Hematopoietic multipotent progenitor cell treated with erythropoietin and hydrocortisone succinate and interleukin-3 and kit ligand, for 17 days (in vitro differentiated cells): ENCODE results near the gene CEP128.
A peak's percentile ranks its signal among the peaks of the same experiment; 100 is the strongest.

Source experiments
- DNase-seq: peaks from one replicate; pipeline ENCODE4 v3.0.0-alpha.2; 2015; ENCODE audit warnings: low spot score

The CEP128 gene

DNA sequence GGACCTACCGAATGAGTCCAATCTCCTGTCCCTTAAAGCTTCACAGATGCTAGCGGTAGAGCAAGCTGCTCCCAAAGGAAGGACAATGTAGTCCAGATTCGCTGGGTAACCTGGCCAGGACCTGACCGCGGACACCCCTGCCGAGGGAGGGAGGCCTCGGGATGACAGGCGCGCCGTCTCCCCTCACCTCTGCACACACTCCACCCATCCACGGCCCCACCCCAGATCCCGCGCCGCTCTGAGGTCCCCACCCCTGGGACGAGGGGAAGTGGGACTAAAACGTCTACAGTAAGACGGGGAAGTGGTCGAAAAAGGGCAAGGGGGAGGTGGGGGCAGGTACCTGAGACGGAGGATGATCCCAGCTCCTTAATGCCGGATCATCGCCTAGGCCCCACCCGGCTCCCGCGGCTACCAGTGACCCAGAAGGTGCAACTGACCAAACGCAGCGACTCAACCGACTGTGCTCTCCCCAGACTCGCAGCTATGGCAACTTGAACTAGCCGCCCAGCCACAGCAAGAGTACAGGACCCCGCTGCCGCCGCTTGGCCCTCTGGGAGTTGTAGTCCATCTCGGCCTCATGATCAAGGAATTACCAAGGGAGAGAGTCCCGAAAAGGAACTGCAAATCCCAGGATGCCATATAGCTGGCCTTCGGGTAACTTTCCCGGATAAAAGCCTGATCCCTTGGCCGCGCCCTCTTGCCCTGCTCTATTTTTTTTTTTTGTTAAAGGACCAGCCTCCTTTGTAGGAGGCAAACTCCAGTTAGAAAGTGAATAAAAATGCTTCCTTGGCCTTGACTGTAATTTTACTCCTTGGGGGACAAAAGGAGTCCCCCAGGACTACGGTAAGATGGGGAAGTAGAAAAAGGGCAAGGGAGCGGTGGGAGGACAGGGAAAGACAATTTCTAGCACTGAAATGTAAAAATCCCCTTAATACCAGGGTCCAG is at the start of gene CEP128:
TSS of gene CEP128 (minus strand) at position 498 of the 945 bp plus-strand sequence.
- peak; percentile 85 for DNase-seq

DNA sequence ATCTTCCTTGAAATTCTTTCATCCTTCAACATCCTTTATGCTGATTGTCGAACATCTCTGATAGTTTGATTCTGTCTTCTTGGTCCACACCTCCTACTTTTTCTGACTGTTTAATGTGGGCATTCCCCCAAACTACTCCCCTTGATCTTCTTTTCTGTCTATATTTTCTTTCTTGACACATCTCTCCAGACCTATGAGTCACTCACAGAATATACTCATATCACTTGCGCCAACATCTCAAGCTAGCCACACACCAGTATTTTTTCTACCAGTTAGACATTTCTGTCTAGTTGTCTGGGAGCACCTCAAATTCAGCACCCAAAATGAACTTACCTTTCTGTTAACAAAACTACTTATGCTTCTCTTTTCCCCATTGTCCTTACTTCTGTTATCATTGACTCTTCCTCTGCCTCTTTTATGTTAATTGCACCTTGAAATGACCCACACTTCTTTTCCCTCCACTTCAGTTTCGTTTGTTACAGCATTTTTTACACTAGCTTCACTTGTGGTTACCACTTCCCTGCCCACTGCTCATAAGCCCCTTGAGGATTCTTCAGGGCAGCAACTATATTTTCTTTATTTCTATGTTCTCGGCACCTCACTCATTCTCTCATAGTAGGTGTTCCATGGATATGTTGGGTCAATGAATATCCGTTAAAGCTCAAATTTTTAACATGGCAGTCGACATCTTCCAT is 47.3 kb upstream of the CEP128 start:
- DNase-seq = no peak

DNA sequence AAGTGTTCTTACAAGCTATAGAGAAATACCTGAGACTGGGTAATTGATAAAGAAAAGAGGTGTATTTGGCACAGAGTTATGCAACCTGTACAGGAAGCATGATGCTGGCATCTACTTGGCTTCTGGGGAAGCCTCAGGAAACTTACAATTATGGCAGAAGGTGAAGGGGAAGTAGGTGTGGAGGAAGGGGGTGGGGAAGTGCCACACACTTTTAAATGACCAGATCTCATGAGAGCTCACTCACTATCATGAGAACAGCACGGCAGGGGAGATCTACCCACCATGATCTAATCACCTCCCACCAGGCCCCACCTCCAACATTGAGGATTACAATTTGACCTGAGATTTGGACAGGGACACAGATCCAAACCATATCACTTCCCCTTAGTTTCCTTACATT is 46.7 kb upstream of the CEP128 start:
- no peak for DNase-seq

DNA sequence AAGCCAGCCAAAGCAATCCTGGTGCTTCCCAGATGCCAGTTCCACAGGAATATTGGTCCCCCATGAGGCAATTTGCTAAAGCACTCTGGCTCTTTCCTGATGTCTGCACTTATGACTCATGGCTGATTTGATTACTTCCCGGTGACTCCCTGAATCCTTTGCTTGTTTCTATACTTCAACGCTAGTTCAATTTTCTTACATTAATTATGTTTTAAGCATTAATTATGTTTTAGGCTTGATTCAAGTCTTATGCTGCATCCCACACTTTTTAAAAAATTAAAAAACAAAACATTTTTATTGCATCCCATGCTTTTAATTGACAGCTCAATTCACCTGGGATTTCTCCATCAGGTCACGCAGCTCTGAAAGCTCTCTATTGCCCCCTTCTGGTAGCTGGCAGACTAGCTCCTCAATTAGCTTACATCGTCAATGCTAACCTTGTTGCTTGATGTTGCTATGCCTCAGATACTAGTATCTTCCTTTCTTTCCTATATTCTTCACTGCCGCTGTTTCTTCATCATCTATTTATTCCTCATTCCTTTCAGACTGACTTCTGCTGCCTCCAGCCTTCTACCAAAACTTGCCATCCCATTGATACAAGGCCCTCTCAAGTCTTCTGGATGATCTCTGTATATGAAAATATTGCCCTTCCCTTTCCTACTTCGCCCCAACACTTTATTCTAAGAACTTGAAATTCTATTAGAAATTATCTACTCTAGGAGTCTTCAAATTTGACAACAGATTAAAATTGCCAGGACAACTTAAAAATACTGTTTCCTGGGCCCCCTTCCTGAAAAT is 45.9 kb upstream of the CEP128 start:
- DNase-seq = peak; percentile 66

DNA sequence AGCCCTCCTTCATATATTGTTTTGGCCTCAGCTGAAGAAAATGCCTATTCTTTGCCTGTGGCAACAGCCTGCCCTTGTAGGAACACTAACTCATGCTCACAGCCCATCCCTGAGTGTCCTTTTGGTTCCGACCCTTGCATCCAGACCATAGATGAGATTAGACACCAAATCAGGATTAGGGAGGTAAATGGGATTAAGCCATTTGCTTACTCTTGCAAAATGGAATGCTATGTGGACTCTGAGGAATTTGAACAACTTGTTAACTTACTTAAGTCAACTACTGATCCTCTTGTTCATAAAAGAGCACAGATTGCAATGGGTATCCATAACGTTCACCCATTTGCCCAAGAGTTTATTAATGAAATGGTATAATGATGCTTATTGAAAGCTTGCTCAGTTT is 41.2 kb upstream of the CEP128 start:
- DNase-seq = no peak

DNA sequence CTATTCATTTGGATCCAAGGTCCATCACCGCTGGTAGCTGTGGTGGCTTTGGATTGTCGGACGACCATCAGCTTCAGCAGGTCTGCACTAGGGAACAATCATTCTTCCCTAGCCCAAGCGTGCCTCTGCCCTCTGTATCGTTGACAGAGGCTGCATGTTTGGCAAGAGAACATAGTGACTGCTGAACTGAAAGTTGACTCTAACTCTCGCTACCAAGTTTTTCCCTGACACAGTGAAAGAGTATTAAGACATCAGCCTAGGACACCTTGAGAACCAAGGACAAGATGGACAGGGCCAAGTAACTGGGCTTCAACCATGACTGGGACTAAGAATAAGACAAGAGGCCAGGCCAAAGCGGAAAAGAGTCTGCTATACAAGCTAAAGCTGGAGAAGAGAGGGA is 40.1 kb upstream of the CEP128 start:
- no peak for DNase-seq

DNA sequence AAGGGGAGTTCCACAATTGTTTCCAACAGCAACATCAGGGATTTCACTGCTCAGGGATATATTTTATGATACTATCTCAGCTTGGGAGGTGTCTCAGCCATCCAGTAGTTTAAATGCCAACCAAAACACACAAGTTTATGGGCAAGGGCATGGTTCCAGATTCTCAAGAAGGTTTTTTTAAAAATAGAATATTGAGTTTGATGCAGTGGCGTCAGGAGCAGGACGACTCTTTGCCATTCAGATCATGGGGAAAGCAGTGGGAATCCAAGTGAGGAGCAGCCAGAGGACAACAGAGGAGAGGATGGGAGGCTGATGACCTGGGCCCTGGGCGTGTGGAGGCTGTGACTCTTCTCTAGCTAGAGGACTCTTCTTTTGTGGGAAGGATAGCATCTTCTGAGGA is 39.6 kb upstream of the CEP128 start:
- no peak for DNase-seq

DNA sequence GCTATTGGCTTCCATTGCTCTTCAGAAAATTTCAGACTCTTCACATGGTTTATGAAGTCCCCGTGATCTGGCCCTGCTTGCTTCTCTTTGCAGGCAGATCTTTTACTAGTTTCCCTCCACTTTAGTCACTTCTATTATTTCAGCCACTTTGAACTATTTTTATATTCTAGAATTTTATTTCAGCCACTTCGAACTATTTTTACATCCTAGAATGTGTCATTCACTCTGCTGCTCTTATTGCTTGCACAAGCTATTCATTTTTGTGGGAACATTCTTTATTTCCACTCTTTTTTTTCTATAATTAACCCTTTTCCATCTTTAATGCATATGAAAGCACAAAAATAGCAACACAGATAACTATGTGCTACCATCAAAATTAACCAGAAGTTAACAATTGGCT is 38.4 kb upstream of the CEP128 start:
- no peak for DNase-seq

DNA sequence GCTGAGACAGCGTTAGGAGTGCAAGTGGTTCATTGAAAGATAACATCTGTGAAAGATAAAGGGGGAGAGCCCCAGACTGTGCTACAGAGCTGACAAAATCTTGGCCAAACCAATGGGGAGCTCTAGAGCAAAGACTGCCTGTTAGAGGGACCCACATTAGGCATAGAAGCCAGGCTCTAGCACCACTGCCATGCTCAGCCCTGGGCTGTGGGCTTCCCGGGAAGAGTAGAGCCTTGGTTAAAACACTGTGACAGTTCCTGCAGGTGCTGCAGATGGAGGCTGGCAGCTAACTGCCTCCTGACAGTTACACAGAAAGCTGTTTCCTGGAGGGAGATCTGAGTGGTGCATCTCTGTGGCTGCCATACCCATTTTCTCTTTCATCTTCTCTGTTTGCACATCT is 36.9 kb upstream of the CEP128 start:
- DNase-seq = no peak

DNA sequence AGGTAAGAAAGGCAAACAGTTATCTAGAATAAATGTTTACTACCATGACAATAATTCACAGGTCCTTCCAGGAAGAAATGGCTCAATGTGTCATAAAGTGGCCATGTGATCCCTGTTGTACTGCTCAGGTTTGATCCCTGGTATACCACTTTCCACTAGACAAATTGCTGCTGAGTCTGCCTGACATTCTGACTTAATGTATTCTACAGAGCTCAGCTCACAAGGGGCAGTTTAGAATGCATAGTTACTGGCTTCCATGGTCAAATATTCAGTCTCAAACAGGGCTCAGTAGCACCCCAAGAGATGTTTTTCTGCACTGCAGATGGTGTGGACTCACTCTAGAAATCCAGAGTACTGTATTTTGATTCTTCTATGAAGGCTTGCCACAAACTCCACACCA is 35.7 kb upstream of the CEP128 start:
- DNase-seq = no peak

DNA sequence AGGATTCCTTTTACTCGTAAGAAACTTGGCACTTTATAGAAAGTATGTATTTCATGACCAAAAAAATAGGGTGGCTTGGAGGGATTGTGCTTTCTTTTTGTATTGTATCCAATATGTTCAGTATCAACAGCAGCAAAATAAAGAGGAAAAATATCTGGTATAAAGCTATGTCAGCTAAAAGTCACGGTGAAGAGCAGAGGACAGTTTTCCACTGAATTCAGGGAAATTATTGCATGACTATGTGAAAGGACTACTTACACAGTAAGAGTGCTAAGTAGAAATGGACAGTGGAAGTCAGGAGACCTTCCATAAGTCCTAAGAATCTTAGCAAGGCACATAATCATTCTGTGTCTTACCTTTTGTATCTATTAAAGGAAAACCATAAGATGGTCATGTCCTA is 33.1 kb upstream of the CEP128 start:
- no peak for DNase-seq

DNA sequence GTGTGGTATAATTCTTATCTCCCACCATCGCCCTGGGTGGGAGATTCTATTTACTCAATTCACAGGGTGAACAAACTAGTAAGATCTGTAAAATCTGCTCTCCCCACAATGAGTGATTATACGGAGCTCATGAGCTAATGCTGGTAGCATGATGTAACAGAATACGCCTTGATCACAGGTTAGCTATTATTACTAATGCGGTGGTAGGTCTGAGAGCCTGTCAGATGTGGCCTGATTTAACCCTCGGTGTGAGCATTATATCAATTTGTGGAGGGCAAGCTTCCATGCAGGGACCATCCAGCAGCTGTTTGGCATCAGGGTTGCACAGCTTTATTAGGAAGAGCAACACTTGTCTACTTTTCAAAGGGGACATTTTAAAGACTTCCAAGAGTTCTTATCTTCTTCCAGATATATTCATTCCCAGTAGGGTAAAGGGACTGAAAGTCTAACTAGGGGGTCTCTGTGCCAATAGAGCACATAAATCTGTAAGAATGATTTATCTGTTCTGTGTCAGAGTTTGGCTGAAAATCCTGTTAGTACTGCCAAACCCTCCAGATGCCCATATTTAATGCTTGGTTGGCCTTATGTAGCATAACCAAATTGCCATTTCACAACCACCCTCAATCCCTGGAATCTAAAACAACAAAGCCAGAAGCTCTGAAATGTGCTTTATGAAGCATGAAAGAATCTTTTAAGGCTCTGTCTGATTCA is 32.5 kb upstream of the CEP128 start:
- no peak for DNase-seq

DNA sequence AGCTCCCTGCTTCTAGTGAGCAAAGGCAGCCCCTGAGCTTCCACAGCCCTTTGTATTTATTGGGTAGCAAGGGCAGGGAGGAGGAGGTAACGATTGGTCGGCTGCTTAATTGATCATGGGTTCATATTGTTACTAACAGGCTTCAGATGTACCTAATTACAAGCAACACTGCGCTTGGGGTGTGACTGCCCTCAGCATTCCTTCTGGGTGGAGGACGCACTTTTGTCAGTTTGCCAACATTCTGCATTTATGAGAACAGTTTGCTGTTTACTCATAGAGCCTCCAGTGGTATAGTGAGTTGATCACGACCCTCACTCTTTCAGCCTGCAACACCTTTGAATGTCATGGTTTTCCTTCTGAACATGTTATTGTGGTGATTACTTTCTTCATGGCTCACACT is 23.5 kb upstream of the CEP128 start:
- no peak for DNase-seq

DNA sequence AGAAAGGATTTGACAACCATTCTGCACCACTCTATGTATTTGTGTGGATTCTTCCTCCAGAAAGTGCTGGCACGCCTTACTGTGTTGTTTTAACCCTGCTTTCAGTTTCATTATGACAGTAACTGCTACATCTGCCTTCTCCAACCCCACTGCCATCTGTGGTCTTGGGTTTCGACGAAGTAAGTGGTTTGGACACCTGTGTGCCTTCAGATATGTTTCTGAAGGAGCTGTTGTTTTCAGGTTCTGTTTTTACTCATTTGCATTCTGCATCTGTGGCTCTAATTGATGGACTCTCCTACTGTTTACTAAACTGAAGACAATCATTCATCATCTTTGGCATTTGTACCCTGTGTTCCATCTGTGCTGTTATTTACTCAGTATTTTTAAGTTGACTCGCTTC is 18.0 kb upstream of the CEP128 start:
- DNase-seq = no peak

DNA sequence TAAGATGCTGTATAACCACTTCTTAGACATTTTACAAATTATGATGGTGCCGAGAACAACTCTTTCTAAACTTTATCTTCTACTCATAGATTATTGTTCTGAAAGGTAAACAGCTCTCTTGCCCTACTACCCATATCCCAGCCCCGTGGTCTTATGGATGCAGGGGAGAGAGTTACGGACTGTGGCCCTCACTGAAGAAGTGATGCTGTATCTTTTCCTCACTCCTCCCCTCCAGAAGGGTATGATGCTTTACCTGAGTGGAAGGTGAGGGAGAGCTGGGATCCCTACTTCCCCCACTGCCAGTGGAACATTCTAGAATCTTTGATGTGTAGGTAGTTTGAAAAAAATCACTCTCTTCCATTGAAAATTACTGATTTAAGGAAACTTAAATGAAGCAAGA is 17.4 kb upstream of the CEP128 start:
- no peak for DNase-seq

DNA sequence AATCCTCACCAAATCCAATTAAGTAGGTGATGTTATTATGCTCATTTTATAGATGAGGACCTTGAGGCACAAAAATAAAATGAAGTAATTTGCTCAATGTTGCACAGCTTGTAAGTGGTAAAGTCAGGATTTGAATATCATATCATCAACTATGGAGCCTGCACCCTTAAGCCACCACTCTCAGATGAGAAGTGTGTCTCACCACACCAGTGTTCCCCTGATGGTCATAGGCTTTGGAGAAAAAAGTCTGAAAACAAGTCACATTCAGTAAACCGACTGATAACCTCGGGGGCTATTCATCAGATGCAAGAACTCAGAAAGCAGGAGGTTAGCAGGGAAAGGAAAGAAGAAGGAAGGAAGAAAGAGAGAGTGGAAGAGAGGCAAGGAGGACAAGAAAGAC is 16.7 kb upstream of the CEP128 start:
- DNase-seq = no peak

DNA sequence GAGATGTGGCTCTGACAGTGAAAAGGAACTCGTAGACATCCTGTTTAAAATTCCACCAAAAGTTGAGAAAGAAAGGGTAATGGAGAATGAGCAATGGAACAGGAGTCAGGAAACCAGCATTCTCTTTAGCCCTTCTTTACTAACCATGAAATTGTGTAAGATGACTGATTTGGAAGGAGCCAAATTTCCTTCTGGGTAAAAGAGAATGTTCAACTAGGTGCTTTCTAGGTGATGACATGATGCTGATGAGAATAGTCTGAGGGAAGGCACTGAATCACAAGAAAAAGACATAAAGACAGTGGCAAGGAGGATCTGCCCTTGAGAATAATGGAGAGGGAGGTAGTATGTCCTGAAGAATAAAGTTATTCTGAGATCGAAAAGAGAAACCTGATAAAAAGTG is 16.1 kb upstream of the CEP128 start:
- DNase-seq = no peak

DNA sequence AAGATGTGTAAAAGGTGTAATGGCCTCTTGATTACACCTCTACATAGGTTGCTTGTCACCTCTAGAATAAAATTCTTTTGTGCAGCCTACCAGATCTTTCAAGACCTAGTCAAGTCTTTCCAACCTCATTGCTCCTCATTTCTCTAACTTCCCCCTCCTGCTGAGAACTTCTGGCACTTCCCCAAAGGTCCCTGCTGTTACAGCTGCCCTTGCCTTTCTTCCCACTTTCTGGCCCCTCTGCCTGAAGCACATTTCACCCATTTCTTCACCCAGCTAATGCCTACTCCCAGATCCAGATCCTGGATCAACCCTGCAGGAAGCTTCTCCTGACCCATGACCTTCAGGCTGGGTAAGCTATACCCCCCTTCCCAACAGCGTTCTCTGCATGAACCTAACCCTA is 15.4 kb upstream of the CEP128 start:
- no peak for DNase-seq

DNA sequence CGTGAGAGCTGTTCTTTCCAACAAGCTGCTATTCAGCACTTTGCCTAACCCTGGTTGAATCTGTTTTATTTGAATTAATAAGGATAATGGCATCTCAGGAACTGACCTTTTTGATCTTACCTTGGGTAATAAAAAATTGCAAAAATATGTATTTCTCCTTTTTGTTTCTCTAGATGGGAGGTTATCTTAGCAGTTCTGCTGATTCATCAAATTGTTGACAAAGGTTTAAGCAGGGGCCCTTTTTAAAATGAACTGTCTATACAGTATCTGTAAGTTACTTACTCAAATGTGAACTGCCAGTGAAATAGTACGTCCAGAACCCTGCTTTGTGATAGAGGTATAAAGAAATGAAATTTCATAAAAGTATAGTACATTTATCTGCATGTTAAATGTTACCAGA is 14.6 kb upstream of the CEP128 start:
- DNase-seq = no peak

DNA sequence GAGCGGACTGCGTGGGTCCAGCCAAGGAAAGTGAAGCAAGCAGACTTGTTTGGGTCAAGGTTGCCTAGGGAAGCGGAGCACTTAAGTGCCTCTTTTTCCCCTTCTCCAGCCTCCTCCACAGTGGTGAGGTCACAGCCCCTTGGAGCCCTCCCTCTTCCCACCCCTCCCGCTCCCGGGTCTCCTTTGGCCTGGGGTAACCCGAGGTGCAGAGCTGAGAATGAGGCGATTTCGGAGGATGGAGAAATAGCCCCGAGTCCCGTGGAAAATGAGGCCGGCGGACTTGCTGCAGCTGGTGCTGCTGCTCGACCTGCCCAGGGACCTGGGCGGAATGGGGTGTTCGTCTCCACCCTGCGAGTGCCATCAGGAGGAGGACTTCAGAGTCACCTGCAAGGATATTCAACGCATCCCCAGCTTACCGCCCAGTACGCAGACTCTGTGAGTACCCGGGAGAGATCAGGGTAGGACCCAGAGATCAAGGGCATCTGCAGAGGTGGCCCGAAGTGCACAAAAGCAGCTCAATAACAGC is 13.9 kb upstream of the CEP128 start, which contains the start of gene TSHR:
TSS of gene TSHR (plus strand) at position 206 of the 526 bp plus-strand sequence. CDS start at position 266, 60 bp downstream.
- DNase-seq = no peak

DNA sequence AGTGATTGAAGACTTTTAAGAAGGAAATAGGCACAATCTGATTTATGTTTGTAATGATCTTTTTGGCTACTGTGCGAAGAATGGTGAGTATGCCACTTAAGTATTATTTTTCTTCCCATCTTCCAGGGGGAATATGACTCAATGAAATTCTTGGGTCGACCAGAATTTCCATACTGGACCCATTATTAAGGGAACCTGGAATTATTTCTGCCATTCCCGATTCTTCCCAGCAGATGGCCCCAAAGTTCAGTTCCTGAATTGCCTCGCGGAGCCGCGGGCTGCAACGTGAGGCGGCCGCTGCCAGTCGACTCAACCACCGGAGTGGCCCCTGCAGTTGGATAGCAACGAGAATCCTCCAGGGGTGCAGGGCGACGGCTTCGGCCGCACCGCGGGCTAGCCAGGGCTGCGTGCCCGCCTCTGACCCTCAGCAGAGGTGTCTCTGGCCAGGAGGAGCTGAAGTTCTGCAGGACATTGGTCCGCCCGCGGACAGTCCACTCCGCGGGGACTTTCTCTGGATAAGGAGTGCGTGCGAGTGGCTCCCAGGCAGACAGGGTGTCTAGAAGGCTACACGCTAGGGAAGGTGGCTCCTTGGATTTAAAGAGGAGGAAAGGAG is 13.3 kb upstream of the CEP128 start:
- DNase-seq = peak; percentile 61
